GM12891 (cell line): ENCODE results near the gene SSH3.

ENCODE experiments used
- DNase-seq: peaks from one replicate; pipeline ENCODE4 v3.0.0; 2011; ENCODE audit warnings: low spot score; ENCODE audit not compliant: insufficient read length
- FAIRE-seq: peaks from 2 replicates; lab custom pipeline; 2011; peaks lifted over from hg19 to GRCh38; lab: Jason Lieb, UNC
- PAX5 ChIP-seq: IDR thresholded peaks from 2 replicates; pipeline ENCODE4 v1.6.1; 2011; ENCODE audit warnings: low read length, moderate library complexity, mild to moderate bottlenecking; ENCODE audit not compliant: insufficient read depth, severe bottlenecking
- POLR2A ChIP-seq: IDR thresholded peaks from 2 replicates; pipeline ENCODE4 v1.6.1; 2011; ENCODE audit warnings: low read depth, low read length, control low read depth
- POLR2AphosphoS5 ChIP-seq: IDR thresholded peaks from 2 replicates; pipeline ENCODE4 v1.6.1; 2011; ENCODE audit warnings: low read depth, low read length, control low read depth
- POU2F2 ChIP-seq: IDR thresholded peaks from 2 replicates; pipeline ENCODE4 v1.6.1; 2011; ENCODE audit warnings: low read depth, mild to moderate bottlenecking, control low read depth, low read length, moderate library complexity
- SPI1 ChIP-seq: IDR thresholded peaks from 2 replicates; pipeline ENCODE4 v1.6.1; 2011; ENCODE audit warnings: low read depth, low read length, control low read depth
- TAF1 ChIP-seq: IDR thresholded peaks from 2 replicates; pipeline ENCODE4 v1.6.1; 2011; ENCODE audit warnings: low read depth, low read length, control low read depth

SSH3 gene

DNA sequence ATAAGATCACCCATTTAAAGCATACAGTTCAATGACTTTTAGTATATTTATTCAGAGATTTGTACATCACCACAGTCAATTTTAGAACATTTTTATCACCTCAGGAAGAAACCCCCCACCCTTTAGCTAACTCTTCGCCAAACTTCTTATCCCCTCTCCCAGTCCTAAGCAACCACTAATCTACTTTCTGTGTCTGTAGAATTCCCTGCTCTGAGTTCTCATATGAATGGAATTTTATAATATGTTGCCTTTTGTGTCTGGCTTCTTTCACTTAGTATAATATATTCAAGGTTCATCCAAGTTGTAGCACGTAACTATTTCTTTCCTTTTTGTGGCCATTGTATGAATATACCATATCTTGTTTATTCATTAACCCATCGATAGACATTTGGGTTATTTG is 10.7 kb upstream of the SSH3 start:
- no peak for FAIRE-seq

DNA sequence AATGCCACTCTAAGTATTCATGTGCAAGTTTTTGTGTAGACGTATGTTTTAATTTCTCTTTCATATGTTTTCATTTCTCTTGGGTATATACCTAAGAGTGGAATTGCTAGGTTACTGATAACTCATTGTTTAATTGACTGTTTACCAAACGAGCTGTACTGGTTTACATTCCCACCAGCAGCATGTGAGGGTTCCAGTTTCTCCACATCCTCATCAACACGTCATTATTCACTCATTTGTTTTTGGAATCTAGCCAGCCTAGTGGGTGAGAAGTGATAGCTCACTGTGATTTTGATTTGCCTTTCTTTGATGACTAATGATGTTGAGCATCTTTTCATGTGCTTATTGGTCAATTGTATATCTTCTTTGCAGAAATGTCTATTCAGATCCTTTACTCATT is 10.2 kb upstream of the SSH3 start:
- FAIRE-seq (no peak), DNase-seq (no peak)
- TF ChIP-seq POLR2AphosphoS5: no peak
- no peak for TF ChIP-seq SPI1

More for the DNA sequence above, 10.7 kb upstream of the SSH3 start:
- TF ChIP-seq SPI1 (no peak), TAF1 (no peak), POLR2AphosphoS5 (no peak)
- no peak for DNase-seq

DNA sequence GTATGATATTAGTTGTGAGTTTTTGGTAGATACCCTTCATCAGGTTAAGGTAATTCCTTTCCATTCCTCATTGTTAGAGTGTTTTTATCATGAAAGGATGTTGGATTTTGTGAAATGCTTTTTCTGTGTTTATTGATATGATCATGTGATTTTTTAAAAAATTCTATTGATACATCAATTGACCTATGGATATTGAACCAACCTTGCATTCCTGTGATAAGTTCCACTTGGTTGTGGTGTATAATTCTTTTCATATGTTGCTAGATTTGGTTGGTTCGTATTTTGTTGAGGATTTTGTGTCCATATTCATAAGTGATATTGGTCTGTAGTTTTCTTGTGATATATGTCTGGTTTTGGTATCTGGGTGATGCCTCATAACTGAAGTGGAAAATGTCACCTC is 7.5 kb upstream of the SSH3 start:
- DNase-seq: no peak
- FAIRE-seq: no peak
- no peak for TF ChIP-seq PAX5

GRCh38 chr11:67298786-67299185 is 4.5 kb upstream of the SSH3 start:
- no peak for FAIRE-seq
- no peak for TF ChIP-seq PAX5
- DNase-seq: no peak

DNA sequence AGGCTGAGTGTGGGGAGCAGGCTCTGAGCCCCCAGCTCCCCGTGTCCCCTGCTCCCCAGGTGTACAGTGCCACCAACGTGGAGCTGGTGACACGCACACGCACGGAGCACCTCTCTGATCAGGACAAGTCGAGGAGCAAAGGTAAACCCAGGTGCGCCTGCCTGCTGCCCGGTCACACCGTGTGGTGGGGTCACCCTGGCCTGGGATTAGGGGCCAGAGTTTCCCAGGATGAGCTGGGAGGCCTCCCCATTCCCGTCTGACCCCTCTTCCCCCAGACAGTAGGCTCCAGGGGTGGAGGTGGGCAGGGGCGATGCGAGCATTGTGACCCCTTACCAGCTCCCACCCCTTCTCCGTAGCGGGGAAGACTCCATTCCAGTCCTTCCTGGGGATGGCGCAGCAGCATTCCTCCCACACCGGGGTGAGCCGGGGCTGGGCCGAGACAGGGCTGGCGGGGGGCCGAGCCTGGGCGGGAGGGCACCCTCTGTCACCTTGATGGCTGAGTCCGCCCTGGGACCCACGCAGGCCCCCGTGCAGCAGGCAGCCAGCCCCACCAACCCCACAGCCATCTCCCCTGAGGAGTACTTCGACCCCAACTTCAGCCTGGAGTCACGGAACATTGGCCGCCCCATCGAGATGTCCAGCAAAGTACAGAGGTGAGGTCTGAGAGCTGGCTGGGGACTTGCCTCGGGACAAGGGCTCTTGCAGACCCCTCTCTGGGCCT is 3.7 kb upstream of the SSH3 start:
- TF ChIP-seq POLR2A (no peak), POLR2AphosphoS5 (no peak)
- no peak for FAIRE-seq
- DNase-seq: no peak

DNA sequence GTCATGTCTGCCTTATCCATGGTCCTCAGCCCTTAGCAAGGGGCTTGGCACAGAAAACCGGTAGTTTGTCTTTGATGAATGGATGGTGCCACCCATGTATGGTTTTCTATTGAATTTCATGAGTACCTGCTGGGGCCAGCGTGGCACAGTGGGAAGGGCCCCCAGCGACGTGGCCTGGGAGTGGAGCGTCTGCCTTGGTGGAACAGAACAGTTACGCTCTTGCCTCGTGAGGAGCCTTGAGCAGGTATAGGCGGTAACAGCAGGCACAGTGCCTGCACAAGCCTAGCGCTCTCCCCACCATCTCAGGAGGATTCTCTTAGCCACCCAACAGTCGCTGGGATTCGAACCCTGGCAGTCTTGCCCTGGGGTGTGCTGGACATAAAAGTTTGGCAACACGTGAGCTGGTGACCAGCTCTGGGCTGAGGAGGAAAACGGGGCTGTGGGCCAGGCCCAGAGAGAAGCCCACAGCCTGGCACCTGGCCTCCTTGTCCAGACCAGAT is 3.0 kb upstream of the SSH3 start:
- FAIRE-seq: no peak
- no peak for TF ChIP-seq PAX5
- TF ChIP-seq SPI1: no peak
- TF ChIP-seq TAF1: no peak
- TF ChIP-seq POLR2A: no peak
- DNase-seq: no peak

- TF ChIP-seq POU2F2 (no peak), POLR2A (no peak)
- DNase-seq: no peak
- FAIRE-seq: no peak
Measured at GRCh38 chr11:67300756-67301312, 2.5 kb upstream of the SSH3 start.

- DNase-seq (no peak), FAIRE-seq (no peak)
- TF ChIP-seq PAX5: no peak
- no peak for TF ChIP-seq SPI1
- TF ChIP-seq POLR2AphosphoS5: no peak
- no peak for TF ChIP-seq POLR2A
- no peak for TF ChIP-seq TAF1
- TF ChIP-seq POU2F2: no peak
Measured at GRCh38 chr11:67301313-67301921, 1.9 kb upstream of the SSH3 start.

DNA sequence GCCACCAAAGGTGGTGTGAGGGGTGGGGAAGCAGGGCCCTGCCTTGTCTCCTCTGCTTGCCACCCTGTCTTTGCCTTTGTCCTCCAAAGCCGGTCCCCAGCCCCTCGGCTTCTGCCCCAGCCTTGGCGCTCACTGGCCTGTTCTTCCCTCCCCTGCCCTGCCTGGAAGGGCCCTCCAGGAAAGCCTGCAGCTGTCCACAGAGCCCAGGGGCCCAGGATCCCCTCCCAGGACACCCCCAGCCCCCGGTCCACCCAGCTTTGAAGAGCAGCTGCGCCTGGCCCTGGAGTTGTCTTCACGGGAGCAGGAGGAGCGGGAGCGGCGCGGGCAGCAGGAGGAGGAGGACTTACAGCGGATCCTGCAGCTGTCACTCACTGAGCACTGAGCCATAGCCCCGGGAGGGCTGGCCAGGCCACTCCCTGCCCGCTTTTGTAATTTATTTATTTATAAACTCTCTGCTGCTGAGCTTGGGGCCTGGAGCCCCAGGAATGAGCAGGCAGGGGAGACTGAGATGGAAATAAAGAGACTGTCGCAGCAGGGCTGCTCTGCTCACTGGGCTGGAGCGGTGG is 1.3 kb upstream of the SSH3 start:
- no peak for TF ChIP-seq SPI1
- TF ChIP-seq PAX5: no peak
- TF ChIP-seq POU2F2: no peak
- TF ChIP-seq POLR2AphosphoS5: no peak
- TF ChIP-seq POLR2A: no peak
- no peak for TF ChIP-seq TAF1
- FAIRE-seq: no peak
- DNase-seq: no peak

DNA sequence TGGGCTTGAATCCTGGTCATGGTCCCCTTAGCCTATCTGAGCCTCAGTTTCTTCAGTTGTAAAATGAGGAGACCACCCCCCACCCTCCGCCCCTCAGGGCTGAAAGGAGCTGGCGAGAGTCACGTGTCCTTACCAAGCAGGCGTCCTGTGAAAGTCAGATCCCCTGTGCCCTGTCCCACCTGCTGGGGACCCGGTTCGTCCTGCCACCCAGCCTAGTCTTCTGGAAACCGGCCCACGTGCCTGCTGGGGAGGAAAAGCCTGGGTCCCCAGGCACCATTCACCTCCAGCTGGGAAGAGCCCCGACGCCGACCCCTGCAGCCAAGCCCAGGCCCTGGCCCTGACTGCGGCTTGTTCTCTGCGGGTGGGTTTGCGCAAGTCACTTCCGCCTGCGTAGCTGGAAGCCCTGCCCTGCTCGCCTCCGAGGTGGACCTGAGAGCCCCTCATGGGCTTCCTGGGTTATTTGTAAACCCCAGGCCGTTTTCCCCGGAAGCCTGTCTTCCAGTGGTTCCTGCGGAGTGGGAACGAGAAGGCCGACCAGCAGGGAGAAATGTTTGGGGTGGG is 679 bp upstream of the SSH3 start:
- FAIRE-seq (no peak), DNase-seq (no peak)
- no peak for TF ChIP-seq POU2F2
- TF ChIP-seq POLR2A: no peak
- TF ChIP-seq POLR2AphosphoS5: no peak
- no peak for TF ChIP-seq TAF1
